HCT116 (cell line): ENCODE results near the gene CDH4. TPM values are rescaled to one million over a fixed set of nuclear protein-coding genes. Genes with fewer than 3 reads are reported as not detected.

Experiments
- ATAC-seq: fragments of 200-7000 bp; cut with Tn5 transposase; 2 replicates; pipeline ENCODE4 v1.9.1; 2020; ENCODE audit warnings: mild to moderate bottlenecking, moderate library complexity
- BruUV-seq: library from RNA; stranded (reverse); fragments of 400-500 nt; replicated peaks from 2 replicates; lab custom pipeline; 2021; lab: Mats Ljungman, UMichigan
- CTCF ChIA-PET: fragments of 300-600 bp; sonication (Branson Sonifier 250); formaldehyde crosslinking; loops from one replicate; lab custom pipeline; 2021; ENCODE audit warnings: antibody characterized with exemption; lab: Charles Lee
- POLR2A ChIA-PET: fragments of 300-600, 350-600 bp; sonication (Branson Sonifier 250); formaldehyde crosslinking; loops from one replicate; lab custom pipeline; 2021; ENCODE audit warnings: antibody characterized with exemption; lab: Charles Lee
- RAD21 ChIA-PET, 2 experiments: fragments of 300-600 bp; sonication (Branson Sonifier 250); formaldehyde crosslinking; loops; one replicate each; lab custom pipeline; 2023; ENCODE audit warnings: low total read pairs in 2 of 2; ENCODE audit not compliant: uncharacterized antibody in 2 of 2, unreplicated experiment in 2 of 2, low non-redundant PET in 1 of 2; lab: Charles Lee
- DNase-seq: peaks from one replicate; pipeline ENCODE4 v3.0.0-alpha.2; 2010; ENCODE audit warnings: low read depth, low spot score
- H2AFZ ChIP-seq: fragments of 200-600 bp; shearing (Covaris generic), sonication (generic); 2 replicates; pipeline ENCODE4 v1.6.1; 2017; ENCODE audit warnings: low read depth, mixed run types, mixed read lengths, antibody characterized with exemption, low read length; ENCODE audit not compliant: poor library complexity, severe bottlenecking
- H3K27ac ChIP-seq: 2 replicates; pipeline ENCODE4 v1.5.1; 2012; ENCODE audit warnings: low read depth, low read length
- H3K27me3 ChIP-seq: fragments of 200-600 bp; sonication (generic); 2 replicates; pipeline ENCODE4 v1.6.1; 2016; ENCODE audit warnings: mixed run types, low read length, mixed read lengths; ENCODE audit not compliant: insufficient read depth
- H3K36me3 ChIP-seq, 2 experiments: fragments of 200-500 bp in 1 of 2; fragments of 200-600 bp in 1 of 2; sonication (Bioruptor generic) in 1 of 2; sonication (generic) in 1 of 2; 2 replicates each; pipeline versions ENCODE4 v1.5.1 to v1.6.1; 2014 to 2016; ENCODE audit warnings: low read length in 2 of 2, inconsistent platforms in 1 of 2, mixed read lengths in 1 of 2, mixed run types in 1 of 2; ENCODE audit not compliant: insufficient read depth in 2 of 2, control insufficient read depth in 1 of 2
- H3K4me1 ChIP-seq, 2 experiments: fragments of 200-600 bp in 1 of 2; sonication (generic) in 1 of 2; 2 replicates each; pipeline versions ENCODE4 v1.5.1 to v1.6.1; 2012 to 2017; ENCODE audit warnings: low read length in 2 of 2, inconsistent platforms in 1 of 2, mild to moderate bottlenecking in 1 of 2, mixed read lengths in 1 of 2, mixed run types in 1 of 2, moderate library complexity in 1 of 2; ENCODE audit not compliant: insufficient read depth in 2 of 2, control insufficient read depth in 1 of 2
- H3K4me2 ChIP-seq: fragments of 200-600 bp; sonication (generic); 2 replicates; pipeline ENCODE4 v1.6.1; 2017; ENCODE audit warnings: mixed run types, low read length, mixed read lengths
- H3K4me3 ChIP-seq, 2 experiments: fragments of 200-600 bp in 1 of 2; sonication (generic) in 1 of 2; replicated peaks in 1 of 2; 2 replicates each; pipeline ENCODE4 v1.5.1; 2011 to 2016; ENCODE audit warnings: low read length in 2 of 2, control low read depth in 1 of 2, low read depth in 1 of 2, mild to moderate bottlenecking in 1 of 2, mixed read lengths in 1 of 2, mixed run types in 1 of 2
- H3K79me2 ChIP-seq: fragments of 200-600 bp; sonication (generic); 2 replicates; pipeline ENCODE4 v1.6.1; 2017; ENCODE audit warnings: mild to moderate bottlenecking, mixed run types, low read length, moderate library complexity, mixed read lengths; ENCODE audit not compliant: insufficient read depth
- H3K9ac ChIP-seq: fragments of 200-600 bp; sonication (generic); 2 replicates; pipeline ENCODE4 v1.6.1; 2016; ENCODE audit warnings: low read length, mixed read lengths
- H3K9me2 ChIP-seq: fragments of 200-600 bp; sonication (generic), shearing (Covaris generic); 2 replicates; pipeline ENCODE4 v1.6.1; 2017; ENCODE audit warnings: mixed run types, mild to moderate bottlenecking, moderate library complexity; ENCODE audit not compliant: insufficient read depth
- H3K9me3 ChIP-seq, 2 experiments: fragments of 200-500 bp in 1 of 2; fragments of 200-600 bp in 1 of 2; sonication (Bioruptor generic) in 1 of 2; sonication (generic) in 1 of 2; 2 replicates each; pipeline ENCODE4 v1.6.1; 2014 to 2017; ENCODE audit warnings: low read length in 2 of 2, mixed read lengths in 2 of 2, inconsistent platforms in 1 of 2, low read depth in 1 of 2, mild to moderate bottlenecking in 1 of 2, mixed run types in 1 of 2, moderate library complexity in 1 of 2; ENCODE audit not compliant: control insufficient read depth in 1 of 2, insufficient read depth in 1 of 2
- H4K20me1 ChIP-seq: fragments of 200-600 bp; sonication (generic), shearing (Covaris generic); 2 replicates; pipeline ENCODE4 v1.6.1; 2017; ENCODE audit warnings: mixed run types, mild to moderate bottlenecking, moderate library complexity; ENCODE audit not compliant: insufficient read depth
- ATF3 ChIP-seq: IDR thresholded peaks from 2 replicates; pipeline ENCODE4 v1.6.1; 2012
- ELF1 ChIP-seq: IDR thresholded peaks from 2 replicates; pipeline ENCODE4 v1.6.1; 2012; ENCODE audit warnings: low read depth, borderline replicate concordance
- FOSL1 ChIP-seq: IDR thresholded peaks from 2 replicates; pipeline ENCODE4 v1.6.1; 2012; ENCODE audit warnings: low read depth
- JUND ChIP-seq: IDR thresholded peaks from 2 replicates; pipeline ENCODE4 v1.6.1; 2012
- REST ChIP-seq: IDR thresholded peaks from 2 replicates; pipeline ENCODE4 v1.6.1; 2012; ENCODE audit warnings: low read depth
- SIN3A ChIP-seq: IDR thresholded peaks from 2 replicates; pipeline ENCODE4 v1.6.1; 2012; ENCODE audit warnings: low read depth
- SRF ChIP-seq: IDR thresholded peaks from 2 replicates; pipeline ENCODE4 v1.6.1; 2012; ENCODE audit warnings: low read depth
- TCF7L2 ChIP-seq: IDR thresholded peaks from 2 replicates; pipeline ENCODE4 v1.7.0; 2011; ENCODE audit warnings: borderline replicate concordance, inconsistent platforms; ENCODE audit not compliant: insufficient read depth, insufficient read length; ENCODE audit errors: extremely low read depth
- ZFX ChIP-seq: fragments of 450-650 bp; IDR thresholded peaks from 2 replicates; pipeline ENCODE4 v1.6.1; 2017
- intact Hi-C: fragments of 100-400 bp; cut with micrococcal nuclease; formaldehyde crosslinking; loops from 2 replicates; pipeline ENCODE4 v1.10.0; 2022
- total RNA-seq: library from RNA; stranded (reverse); gene quantifications from one replicate; pipeline ENCODE4 v1.2.1, GENCODE V29; 2021; ENCODE audit not compliant: unreplicated experiment
- TF ChIP-seq, protein P1 (sequence below), 3 experiments: fragments of 200-600 bp in 1 of 3; sonication (generic) in 1 of 3; IDR thresholded peaks in 2 of 3; conservative IDR thresholded peaks in 1 of 3; 2 replicates each; pipeline ENCODE4 v1.5.1; 2012 to 2017; ENCODE audit warnings: low read depth in 2 of 3, low read length in 2 of 3, antibody characterized with exemption in 1 of 3, borderline replicate concordance in 1 of 3, control low read depth in 1 of 3, mild to moderate bottlenecking in 1 of 3, mixed read lengths in 1 of 3, mixed run types in 1 of 3, moderate library complexity in 1 of 3; ENCODE audit not compliant: insufficient read depth in 1 of 3

Gene CDH4
- total RNA-seq, 1 experiment from 2014 or later: not detected

- no peak for TF ChIP-seq ZFX
- TF ChIP-seq, protein P1, sequence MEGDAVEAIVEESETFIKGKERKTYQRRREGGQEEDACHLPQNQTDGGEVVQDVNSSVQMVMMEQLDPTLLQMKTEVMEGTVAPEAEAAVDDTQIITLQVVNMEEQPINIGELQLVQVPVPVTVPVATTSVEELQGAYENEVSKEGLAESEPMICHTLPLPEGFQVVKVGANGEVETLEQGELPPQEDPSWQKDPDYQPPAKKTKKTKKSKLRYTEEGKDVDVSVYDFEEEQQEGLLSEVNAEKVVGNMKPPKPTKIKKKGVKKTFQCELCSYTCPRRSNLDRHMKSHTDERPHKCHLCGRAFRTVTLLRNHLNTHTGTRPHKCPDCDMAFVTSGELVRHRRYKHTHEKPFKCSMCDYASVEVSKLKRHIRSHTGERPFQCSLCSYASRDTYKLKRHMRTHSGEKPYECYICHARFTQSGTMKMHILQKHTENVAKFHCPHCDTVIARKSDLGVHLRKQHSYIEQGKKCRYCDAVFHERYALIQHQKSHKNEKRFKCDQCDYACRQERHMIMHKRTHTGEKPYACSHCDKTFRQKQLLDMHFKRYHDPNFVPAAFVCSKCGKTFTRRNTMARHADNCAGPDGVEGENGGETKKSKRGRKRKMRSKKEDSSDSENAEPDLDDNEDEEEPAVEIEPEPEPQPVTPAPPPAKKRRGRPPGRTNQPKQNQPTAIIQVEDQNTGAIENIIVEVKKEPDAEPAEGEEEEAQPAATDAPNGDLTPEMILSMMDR (IDR thresholded peaks at IDR 0.05 in 2 of 3, conservative IDR thresholded peaks at IDR 0.05 in 1 of 3; ENCODE audit: borderline replicate concordance in 1 of 3, insufficient read depth in 1 of 3, low read depth in 2 of 3, low read length in 2 of 3): no peak
- RAD21 ChIA-PET: no interaction called here
- Histone ChIP-seq H4K20me1 (no peaks in the 10 kb centered on the region), H3K4me3 (no peak overlapping the region), H3K4me2 (no peak overlapping the region), H3K36me3 (no peaks in the 10 kb centered on the region), H2AFZ (no peak overlapping the region), H3K9ac (no peak overlapping the region), H3K9me2 (no peaks in the 10 kb centered on the region), H3K4me1 (no peaks in the 10 kb centered on the region), H3K27me3 (peaks cover 35% of the 10 kb centered on the region; the same call in 1 of the 2 replicates), H3K79me2 (no peaks in the 10 kb centered on the region), H3K27ac (no peak overlapping the region), H3K9me3 (no peaks in the 10 kb centered on the region)
- no TSS peak for BruUV-seq
- CTCF ChIA-PET: no interaction called here
- intact Hi-C loops: no loop called here
- POLR2A ChIA-PET: no interaction called here
- ATAC-seq (no peak), DNase-seq (no peak)
Measured at GRCh38 chr20:61667056-61667792, 415.2 kb downstream of the CDH4 start.

DNA sequence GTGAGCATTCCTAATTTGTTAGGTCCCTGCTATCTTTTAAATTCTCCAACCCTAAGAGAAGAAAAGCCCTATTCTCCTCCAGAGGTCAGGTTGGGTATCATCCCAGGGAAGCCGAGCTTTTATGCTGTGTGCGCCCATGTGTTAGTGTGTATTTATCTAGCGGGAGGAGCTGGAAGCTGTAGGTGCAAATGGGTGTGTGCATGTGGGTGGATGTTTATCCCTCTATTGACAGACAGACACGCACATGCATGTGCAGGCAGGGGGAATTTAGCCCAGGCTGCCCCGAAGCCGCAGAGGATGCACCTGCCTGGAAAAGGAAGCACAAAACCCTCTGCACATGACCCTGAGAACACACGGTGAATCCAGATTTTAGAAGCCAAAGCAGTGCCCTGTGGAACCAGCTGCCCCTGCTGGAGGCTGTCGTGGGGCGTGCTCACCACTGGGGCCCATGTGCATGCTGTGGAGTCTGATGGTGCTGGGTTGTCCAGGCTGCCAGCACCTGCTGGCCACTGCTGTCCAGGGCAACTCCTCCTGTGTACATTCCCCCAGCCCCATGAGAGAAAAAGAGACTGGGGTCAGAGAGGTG lies 416.1 kb downstream of the CDH4 start:
- Histone ChIP-seq H3K4me2 (no peak overlapping the region), H3K36me3 (no peaks in the 10 kb centered on the region), H3K4me3 (no peak overlapping the region), H3K27me3 (peaks cover 37% of the 10 kb centered on the region; the same call in 1 of the 2 replicates), H4K20me1 (no peaks in the 10 kb centered on the region), H3K9me2 (no peaks in the 10 kb centered on the region), H2AFZ (no peak overlapping the region), H3K79me2 (no peaks in the 10 kb centered on the region), H3K9ac (no peak overlapping the region), H3K4me1 (no peaks in the 10 kb centered on the region), H3K9me3 (no peaks in the 10 kb centered on the region), H3K27ac (no peak overlapping the region)
- ChIA-PET CTCF (no interaction called here), RAD21 (no interaction called here), POLR2A (no interaction called here)
- ATAC-seq (no peak), DNase-seq (no peak)
- no TSS peak for BruUV-seq
- intact Hi-C loops: no loop called here
- TF ChIP-seq FOSL1 (no peak), ATF3 (no peak), ELF1 (no peak), REST (no peak), SIN3A (no peak), SRF (no peak), TCF7L2 (no peak), JUND (no peak)
